Measurements from ENCODE around the gene GPATCH8. TPM values are rescaled to one million over a fixed set of nuclear protein-coding genes. Genes with fewer than 3 reads are reported as not detected.
A peak's percentile ranks its signal among the peaks of the same experiment; 100 is the strongest.

Gene GPATCH8
- total RNA-seq, 1 donor from 2014 or later, result 44.1 TPM

- DNase-seq (ENCODE audit: low spot score), result no peak
- no peaks in the 10 kb centered on the region for H3K9me3 Mint-ChIP-seq
- Histone ChIP-seq H3K27me3 (no peaks in the 10 kb centered on the region), H3K79me2 (ENCODE audit: low read depth) (no peaks in the 10 kb centered on the region), H3K4me2 (peak overlapping the region; percentile 47), H3K9me3 (ENCODE audit: low read depth) (no peaks in the 10 kb centered on the region), H3K4me3 (peak overlapping the region; percentile 3), H2AFZ (replicated peaks) (no peak overlapping the region), H3F3A (ENCODE audit: low read depth) (peaks cover 69% of the 10 kb centered on the region), H3K4me1 (peaks cover 72% of the 10 kb centered on the region), H4K20me1 (ENCODE audit: low read depth) (no peaks in the 10 kb centered on the region), H3K36me3 (no peaks in the 10 kb centered on the region), H3K27ac (peak overlapping the region; percentile 76), H3K9ac (no peak overlapping the region)
- no peaks in the 10 kb centered on the region for H3K36me3 Mint-ChIP-seq
- peaks cover 72% of the 10 kb centered on the region for H3K4me1 Mint-ChIP-seq
- peaks cover 15% of the 10 kb centered on the region for H3K27me3 Mint-ChIP-seq (ENCODE audit: insufficient read depth, low read depth)
- no peak for TF ChIP-seq EZH2phosphoT487 (IDR thresholded peaks at IDR 0.05)
- TF ChIP-seq EZH2 (IDR thresholded peaks at IDR 0.05), result no peak
- TF ChIP-seq, protein P1, sequence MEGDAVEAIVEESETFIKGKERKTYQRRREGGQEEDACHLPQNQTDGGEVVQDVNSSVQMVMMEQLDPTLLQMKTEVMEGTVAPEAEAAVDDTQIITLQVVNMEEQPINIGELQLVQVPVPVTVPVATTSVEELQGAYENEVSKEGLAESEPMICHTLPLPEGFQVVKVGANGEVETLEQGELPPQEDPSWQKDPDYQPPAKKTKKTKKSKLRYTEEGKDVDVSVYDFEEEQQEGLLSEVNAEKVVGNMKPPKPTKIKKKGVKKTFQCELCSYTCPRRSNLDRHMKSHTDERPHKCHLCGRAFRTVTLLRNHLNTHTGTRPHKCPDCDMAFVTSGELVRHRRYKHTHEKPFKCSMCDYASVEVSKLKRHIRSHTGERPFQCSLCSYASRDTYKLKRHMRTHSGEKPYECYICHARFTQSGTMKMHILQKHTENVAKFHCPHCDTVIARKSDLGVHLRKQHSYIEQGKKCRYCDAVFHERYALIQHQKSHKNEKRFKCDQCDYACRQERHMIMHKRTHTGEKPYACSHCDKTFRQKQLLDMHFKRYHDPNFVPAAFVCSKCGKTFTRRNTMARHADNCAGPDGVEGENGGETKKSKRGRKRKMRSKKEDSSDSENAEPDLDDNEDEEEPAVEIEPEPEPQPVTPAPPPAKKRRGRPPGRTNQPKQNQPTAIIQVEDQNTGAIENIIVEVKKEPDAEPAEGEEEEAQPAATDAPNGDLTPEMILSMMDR (IDR thresholded peaks at IDR 0.05), result no peak
- peak overlapping the region; percentile 50 for H3K27ac Mint-ChIP-seq
- peak overlapping the region; percentile 59 for H3K4me3 Mint-ChIP-seq
Observed at GRCh38 chr17:44548376-44549230, 45.4 kb upstream of the GPATCH8 start.

GRCh38 chr17:44547625-44548267 lies 44.5 kb upstream of the GPATCH8 start:
- H3K27ac ChIP-seq, result peak overlapping the region; percentile 76

DNA sequence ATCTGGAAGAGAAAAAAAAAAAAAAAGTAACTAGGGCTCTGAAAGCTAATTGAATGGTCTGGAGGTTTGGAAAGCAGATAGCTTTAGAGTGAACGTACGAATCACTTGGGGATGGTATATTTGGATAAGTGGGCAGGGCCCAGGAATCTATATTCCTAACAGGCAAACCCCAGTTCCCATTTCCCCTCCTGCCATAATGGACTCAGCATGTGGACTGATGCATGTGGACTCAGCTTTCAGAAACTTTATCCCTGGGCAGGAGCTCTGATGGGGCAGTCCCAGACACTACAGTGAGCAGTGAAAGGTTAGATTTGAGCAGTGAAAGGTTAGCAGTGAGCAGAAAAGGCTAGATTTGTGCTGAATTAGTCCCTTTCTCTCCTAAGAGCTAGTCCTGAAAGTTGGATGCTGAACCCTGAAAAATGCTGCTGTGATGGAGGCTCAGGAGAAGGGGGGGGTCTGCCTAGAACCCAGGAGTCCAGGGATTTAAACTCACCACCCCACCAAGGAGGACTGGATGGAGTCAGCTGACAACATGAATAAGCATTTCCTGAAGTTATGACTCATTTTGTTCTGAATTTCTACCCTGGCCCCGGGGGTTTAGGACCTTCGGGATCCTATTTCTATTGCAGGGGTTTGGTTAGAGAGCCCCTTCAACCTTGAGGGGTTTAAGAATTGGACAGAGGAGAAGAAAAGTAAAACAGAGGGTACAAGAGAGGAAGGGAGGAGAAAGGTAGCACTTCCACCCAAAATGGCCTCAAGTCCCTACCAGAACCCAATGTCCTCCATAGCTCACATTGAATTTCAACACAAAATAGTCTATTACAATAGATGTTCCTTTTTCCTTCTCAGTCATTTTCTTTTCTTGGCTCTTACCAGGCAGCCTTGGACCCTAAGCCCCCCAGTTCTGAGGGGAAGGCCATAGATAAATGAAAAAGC lies 43.7 kb upstream of the GPATCH8 start:
- no peaks in the 10 kb centered on the region for H4K20me1 ChIP-seq (ENCODE audit: low read depth)
- H3F3A ChIP-seq (ENCODE audit: low read depth), result peaks cover 86% of the 10 kb centered on the region
- Mint-ChIP-seq H3K9me3 (no peaks in the 10 kb centered on the region), H3K4me1 (peaks cover 81% of the 10 kb centered on the region), H3K4me3 (peak overlapping the region; percentile 33), H3K27me3 (ENCODE audit: insufficient read depth, low read depth) (peaks cover 15% of the 10 kb centered on the region), H3K36me3 (no peaks in the 10 kb centered on the region), H3K27ac (peak overlapping the region; percentile 62)
- peak overlapping the region; percentile 76 for H3K27ac ChIP-seq
- TF ChIP-seq EZH2 (IDR thresholded peaks at IDR 0.05) (no peak), EZH2phosphoT487 (IDR thresholded peaks at IDR 0.05) (no peak)
- TF ChIP-seq, protein P1 (IDR thresholded peaks at IDR 0.05), result no peak
- no peak overlapping the region for H3K9ac ChIP-seq
- H2AFZ ChIP-seq (replicated peaks), result no peak overlapping the region
- H3K4me2 ChIP-seq, result peak overlapping the region; percentile 37
- no peaks in the 10 kb centered on the region for H3K9me3 ChIP-seq (ENCODE audit: low read depth)
- no peaks in the 10 kb centered on the region for H3K27me3 ChIP-seq
- peaks cover 85% of the 10 kb centered on the region for H3K4me1 ChIP-seq
- no peaks in the 10 kb centered on the region for H3K79me2 ChIP-seq (ENCODE audit: low read depth)
- H3K36me3 ChIP-seq, result no peaks in the 10 kb centered on the region
- H3K4me3 ChIP-seq, result no peak overlapping the region
- DNase-seq (ENCODE audit: low spot score), result no peak

More at GRCh38 chr17:44547625-44548267, 44.5 kb upstream of the GPATCH8 start:
- peaks cover 18% of the 10 kb centered on the region for H3K27me3 Mint-ChIP-seq (ENCODE audit: insufficient read depth, low read depth)
- TF ChIP-seq, protein P1 (IDR thresholded peaks at IDR 0.05), result no peak
- TF ChIP-seq EZH2phosphoT487 (IDR thresholded peaks at IDR 0.05), result no peak
- no peak for TF ChIP-seq EZH2 (IDR thresholded peaks at IDR 0.05)
- H3F3A ChIP-seq (ENCODE audit: low read depth), result peaks cover 78% of the 10 kb centered on the region
- peaks cover 81% of the 10 kb centered on the region for H3K4me1 ChIP-seq
- no peak overlapping the region for H3K9ac ChIP-seq
- peak overlapping the region; percentile 3 for H3K4me3 ChIP-seq
- no peaks in the 10 kb centered on the region for H3K27me3 ChIP-seq
- no peaks in the 10 kb centered on the region for H3K36me3 Mint-ChIP-seq
- H3K27ac Mint-ChIP-seq, result peak overlapping the region; percentile 78
- peak overlapping the region; percentile 66 for H3K4me3 Mint-ChIP-seq
- H2AFZ ChIP-seq (replicated peaks), result no peak overlapping the region
- no peaks in the 10 kb centered on the region for H4K20me1 ChIP-seq (ENCODE audit: low read depth)
- no peaks in the 10 kb centered on the region for H3K9me3 Mint-ChIP-seq
- no peaks in the 10 kb centered on the region for H3K36me3 ChIP-seq
- no peaks in the 10 kb centered on the region for H3K9me3 ChIP-seq (ENCODE audit: low read depth)
- H3K79me2 ChIP-seq (ENCODE audit: low read depth), result no peaks in the 10 kb centered on the region
- H3K4me1 Mint-ChIP-seq, result peaks cover 80% of the 10 kb centered on the region
- H3K4me2 ChIP-seq, result peak overlapping the region; percentile 37
- peak; percentile 72 for DNase-seq (ENCODE audit: low spot score)

Data from neural progenitor cell (in vitro differentiated cells).